Measurements from ENCODE around the gene CLUH.

DNA sequence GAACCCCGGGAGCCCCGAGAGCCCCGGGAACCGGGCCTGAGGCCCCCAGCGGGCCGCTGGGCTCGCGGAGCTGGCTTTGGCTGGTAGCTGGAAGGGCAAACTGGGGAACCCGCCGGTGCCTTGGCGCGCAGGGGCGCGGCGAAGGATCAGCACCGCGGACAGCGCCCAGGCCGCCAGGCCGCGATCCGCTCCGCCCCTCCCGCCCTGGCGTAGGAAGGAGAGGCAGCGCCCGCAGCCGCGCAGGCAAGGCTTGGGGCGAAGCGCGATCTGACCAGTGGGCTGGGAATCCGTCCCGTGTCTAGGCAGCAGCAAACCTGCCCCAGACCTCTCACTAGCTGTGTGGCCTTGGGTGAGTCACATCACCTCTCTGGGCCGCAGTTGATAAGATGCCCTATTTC is 38.2 kb upstream of the CLUH start:
- TF ChIP-seq EZH2 (IDR thresholded peaks at IDR 0.05; ENCODE audit: borderline replicate concordance, insufficient read depth, low read depth, low read length, poor library complexity, severe bottlenecking), result no peak
- TF ChIP-seq, protein P1, sequence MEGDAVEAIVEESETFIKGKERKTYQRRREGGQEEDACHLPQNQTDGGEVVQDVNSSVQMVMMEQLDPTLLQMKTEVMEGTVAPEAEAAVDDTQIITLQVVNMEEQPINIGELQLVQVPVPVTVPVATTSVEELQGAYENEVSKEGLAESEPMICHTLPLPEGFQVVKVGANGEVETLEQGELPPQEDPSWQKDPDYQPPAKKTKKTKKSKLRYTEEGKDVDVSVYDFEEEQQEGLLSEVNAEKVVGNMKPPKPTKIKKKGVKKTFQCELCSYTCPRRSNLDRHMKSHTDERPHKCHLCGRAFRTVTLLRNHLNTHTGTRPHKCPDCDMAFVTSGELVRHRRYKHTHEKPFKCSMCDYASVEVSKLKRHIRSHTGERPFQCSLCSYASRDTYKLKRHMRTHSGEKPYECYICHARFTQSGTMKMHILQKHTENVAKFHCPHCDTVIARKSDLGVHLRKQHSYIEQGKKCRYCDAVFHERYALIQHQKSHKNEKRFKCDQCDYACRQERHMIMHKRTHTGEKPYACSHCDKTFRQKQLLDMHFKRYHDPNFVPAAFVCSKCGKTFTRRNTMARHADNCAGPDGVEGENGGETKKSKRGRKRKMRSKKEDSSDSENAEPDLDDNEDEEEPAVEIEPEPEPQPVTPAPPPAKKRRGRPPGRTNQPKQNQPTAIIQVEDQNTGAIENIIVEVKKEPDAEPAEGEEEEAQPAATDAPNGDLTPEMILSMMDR (IDR thresholded peaks at IDR 0.05), result no peak

Measured in B cell (primary cell).